Measurements from ENCODE around the gene TCEANC2. TPM values are rescaled to one million over a fixed set of nuclear protein-coding genes. Genes with fewer than 3 reads are reported as not detected.

TCEANC2 gene
- total RNA-seq, 1 experiment from 2014 or later: 5.3 TPM

- Histone ChIP-seq H3K4me2 (ENCODE audit: low read depth, low read length, poor library complexity, severe bottlenecking) (no peak overlapping the region), H3K36me3 (ENCODE audit: insufficient read depth, low read length) (no peaks in the 10 kb centered on the region), H3K9me3 (ENCODE audit: low read length) (no peaks in the 10 kb centered on the region), H3K79me2 (ENCODE audit: low read length) (no peaks in the 10 kb centered on the region), H3K9me2 (replicated peaks; ENCODE audit: insufficient read depth, low read length) (no peaks in the 10 kb centered on the region), H3K4me1 (ENCODE audit: low read length) (no peaks in the 10 kb centered on the region), H2AFZ (ENCODE audit: low read length) (no peak overlapping the region), H3K9ac (ENCODE audit: low read length) (no peak overlapping the region), H4K20me1 (ENCODE audit: insufficient read depth, low read depth, low read length) (no peaks in the 10 kb centered on the region), H3K27ac (ENCODE audit: low read length) (no peak overlapping the region), H3K4me3 (ENCODE audit: low read length) (no peak overlapping the region), H3K27me3 (ENCODE audit: low read length) (no peaks in the 10 kb centered on the region; the same call in 1 of the 2 replicates)
- no peak for DNase-seq
These were observed 74.3 kb downstream of the TCEANC2 start for GRCh38 chr1:54127594-54128300.

- Histone ChIP-seq H3K27ac (ENCODE audit: low read length) (no peak overlapping the region), H3K36me3 (ENCODE audit: insufficient read depth, low read length) (no peaks in the 10 kb centered on the region), H3K9me3 (ENCODE audit: low read length) (no peaks in the 10 kb centered on the region), H3K4me2 (ENCODE audit: low read depth, low read length, poor library complexity, severe bottlenecking) (no peak overlapping the region), H3K9ac (ENCODE audit: low read length) (no peak overlapping the region), H2AFZ (ENCODE audit: low read length) (no peak overlapping the region), H4K20me1 (ENCODE audit: insufficient read depth, low read depth, low read length) (no peaks in the 10 kb centered on the region), H3K4me3 (ENCODE audit: low read length) (no peak overlapping the region), H3K4me1 (ENCODE audit: low read length) (no peaks in the 10 kb centered on the region), H3K9me2 (replicated peaks; ENCODE audit: insufficient read depth, low read length) (no peaks in the 10 kb centered on the region), H3K79me2 (ENCODE audit: low read length) (no peaks in the 10 kb centered on the region), H3K27me3 (ENCODE audit: low read length) (no peaks in the 10 kb centered on the region; the same call in 1 of the 2 replicates)
- DNase-seq: no peak
These were observed 76.5 kb downstream of the TCEANC2 start for GRCh38 chr1:54129858-54130257.

- no peaks in the 10 kb centered on the region; the same call in 1 of the 2 replicates for H3K27me3 ChIP-seq (ENCODE audit: low read length)
- no peaks in the 10 kb centered on the region for H3K36me3 ChIP-seq (ENCODE audit: insufficient read depth, low read length)
- no peak overlapping the region for H2AFZ ChIP-seq (ENCODE audit: low read length)
- H4K20me1 ChIP-seq (ENCODE audit: insufficient read depth, low read depth, low read length): no peaks in the 10 kb centered on the region
- H3K9me3 ChIP-seq (ENCODE audit: low read length): no peaks in the 10 kb centered on the region
- DNase-seq: no peak
- no peak overlapping the region for H3K9ac ChIP-seq (ENCODE audit: low read length)
- H3K79me2 ChIP-seq (ENCODE audit: low read length): no peaks in the 10 kb centered on the region
- no peak overlapping the region for H3K27ac ChIP-seq (ENCODE audit: low read length)
- H3K4me3 ChIP-seq (ENCODE audit: low read length): no peak overlapping the region
- H3K4me2 ChIP-seq (ENCODE audit: low read depth, low read length, poor library complexity, severe bottlenecking): no peak overlapping the region
- no peaks in the 10 kb centered on the region for H3K9me2 ChIP-seq (replicated peaks; ENCODE audit: insufficient read depth, low read length)
- H3K4me1 ChIP-seq (ENCODE audit: low read length): no peaks in the 10 kb centered on the region
These were observed 78.0 kb downstream of the TCEANC2 start for GRCh38 chr1:54131419-54131818.

- Histone ChIP-seq H3K9ac (ENCODE audit: low read length) (no peak overlapping the region), H3K4me1 (ENCODE audit: low read length) (no peaks in the 10 kb centered on the region), H3K36me3 (ENCODE audit: insufficient read depth, low read length) (no peaks in the 10 kb centered on the region), H3K27ac (ENCODE audit: low read length) (no peak overlapping the region), H3K9me2 (replicated peaks; ENCODE audit: insufficient read depth, low read length) (no peaks in the 10 kb centered on the region), H2AFZ (ENCODE audit: low read length) (no peak overlapping the region), H3K4me3 (ENCODE audit: low read length) (no peak overlapping the region), H3K9me3 (ENCODE audit: low read length) (no peaks in the 10 kb centered on the region), H3K4me2 (ENCODE audit: low read depth, low read length, poor library complexity, severe bottlenecking) (no peak overlapping the region), H3K79me2 (ENCODE audit: low read length) (no peaks in the 10 kb centered on the region), H4K20me1 (ENCODE audit: insufficient read depth, low read depth, low read length) (no peaks in the 10 kb centered on the region), H3K27me3 (ENCODE audit: low read length) (no peaks in the 10 kb centered on the region)
- DNase-seq: no peak
These were observed 79.1 kb downstream of the TCEANC2 start for GRCh38 chr1:54132495-54132894.

GRCh38 chr1:54134295-54134694 lies 80.9 kb downstream of the TCEANC2 start:
- DNase-seq: no peak
- Histone ChIP-seq H3K9me2 (replicated peaks; ENCODE audit: insufficient read depth, low read length) (no peaks in the 10 kb centered on the region), H3K4me3 (ENCODE audit: low read length) (no peak overlapping the region)

GRCh38 chr1:54135436-54136120 lies 82.2 kb downstream of the TCEANC2 start:
- Histone ChIP-seq H3K27ac (ENCODE audit: low read length) (no peak overlapping the region), H3K9ac (ENCODE audit: low read length) (no peak overlapping the region), H3K36me3 (ENCODE audit: insufficient read depth, low read length) (no peaks in the 10 kb centered on the region), H3K4me2 (ENCODE audit: low read depth, low read length, poor library complexity, severe bottlenecking) (no peak overlapping the region), H3K27me3 (ENCODE audit: low read length) (no peaks in the 10 kb centered on the region), H3K79me2 (ENCODE audit: low read length) (no peaks in the 10 kb centered on the region), H4K20me1 (ENCODE audit: insufficient read depth, low read depth, low read length) (no peaks in the 10 kb centered on the region), H2AFZ (ENCODE audit: low read length) (no peak overlapping the region), H3K4me3 (ENCODE audit: low read length) (no peak overlapping the region), H3K9me3 (ENCODE audit: low read length) (no peaks in the 10 kb centered on the region), H3K4me1 (ENCODE audit: low read length) (no peaks in the 10 kb centered on the region), H3K9me2 (replicated peaks; ENCODE audit: insufficient read depth, low read length) (no peaks in the 10 kb centered on the region)
- no peak for DNase-seq

More at GRCh38 chr1:54134295-54134694, 80.9 kb downstream of the TCEANC2 start:
- Histone ChIP-seq H3K9me3 (ENCODE audit: low read length) (no peaks in the 10 kb centered on the region), H3K9ac (ENCODE audit: low read length) (no peak overlapping the region), H2AFZ (ENCODE audit: low read length) (no peak overlapping the region), H3K4me2 (ENCODE audit: low read depth, low read length, poor library complexity, severe bottlenecking) (no peak overlapping the region), H3K79me2 (ENCODE audit: low read length) (no peaks in the 10 kb centered on the region), H3K36me3 (ENCODE audit: insufficient read depth, low read length) (no peaks in the 10 kb centered on the region), H3K27ac (ENCODE audit: low read length) (no peak overlapping the region), H3K27me3 (ENCODE audit: low read length) (no peaks in the 10 kb centered on the region), H3K4me1 (ENCODE audit: low read length) (no peaks in the 10 kb centered on the region), H4K20me1 (ENCODE audit: insufficient read depth, low read depth, low read length) (no peaks in the 10 kb centered on the region)

- no peaks in the 10 kb centered on the region for H3K9me3 ChIP-seq (ENCODE audit: low read length)
- no peak overlapping the region for H2AFZ ChIP-seq (ENCODE audit: low read length)
- no peaks in the 10 kb centered on the region for H3K79me2 ChIP-seq (ENCODE audit: low read length)
- no peaks in the 10 kb centered on the region for H4K20me1 ChIP-seq (ENCODE audit: insufficient read depth, low read depth, low read length)
- no peak overlapping the region for H3K9ac ChIP-seq (ENCODE audit: low read length)
- DNase-seq: no peak
- no peaks in the 10 kb centered on the region for H3K27me3 ChIP-seq (ENCODE audit: low read length)
- H3K27ac ChIP-seq (ENCODE audit: low read length): no peak overlapping the region
- H3K4me1 ChIP-seq (ENCODE audit: low read length): no peaks in the 10 kb centered on the region
- no peaks in the 10 kb centered on the region for H3K36me3 ChIP-seq (ENCODE audit: insufficient read depth, low read length)
- H3K4me2 ChIP-seq (ENCODE audit: low read depth, low read length, poor library complexity, severe bottlenecking): no peak overlapping the region
- no peaks in the 10 kb centered on the region for H3K9me2 ChIP-seq (replicated peaks; ENCODE audit: insufficient read depth, low read length)
- no peak overlapping the region for H3K4me3 ChIP-seq (ENCODE audit: low read length)
These were observed 83.0 kb downstream of the TCEANC2 start for GRCh38 chr1:54136269-54136896.

GRCh38 chr1:54136963-54137533 lies 83.6 kb downstream of the TCEANC2 start:
- DNase-seq: no peak
- Histone ChIP-seq H3K79me2 (ENCODE audit: low read length) (no peaks in the 10 kb centered on the region), H3K9ac (ENCODE audit: low read length) (no peak overlapping the region), H3K27me3 (ENCODE audit: low read length) (no peaks in the 10 kb centered on the region), H3K4me1 (ENCODE audit: low read length) (no peaks in the 10 kb centered on the region), H3K4me3 (ENCODE audit: low read length) (no peak overlapping the region), H2AFZ (ENCODE audit: low read length) (no peak overlapping the region), H3K4me2 (ENCODE audit: low read depth, low read length, poor library complexity, severe bottlenecking) (no peak overlapping the region), H3K27ac (ENCODE audit: low read length) (no peak overlapping the region), H4K20me1 (ENCODE audit: insufficient read depth, low read depth, low read length) (no peaks in the 10 kb centered on the region), H3K9me3 (ENCODE audit: low read length) (no peaks in the 10 kb centered on the region), H3K9me2 (replicated peaks; ENCODE audit: insufficient read depth, low read length) (no peaks in the 10 kb centered on the region), H3K36me3 (ENCODE audit: insufficient read depth, low read length) (no peaks in the 10 kb centered on the region)
